Fibroblast of villous mesenchyme (primary cell): Measurements from ENCODE around the gene CEACAM6. TPM values are rescaled to one million over a fixed set of nuclear protein-coding genes. Genes with fewer than 3 reads are reported as not detected.

Experiments used
- DNase-seq: peaks from one replicate; pipeline ENCODE4 v3.0.0-alpha.2; 2010; ENCODE audit warnings: low read depth
- H3K4me3 ChIP-seq: 2 replicates; pipeline ENCODE4 v1.5.1; 2011; ENCODE audit warnings: low read depth, mild to moderate bottlenecking, low read length
- CTCF ChIP-seq: IDR thresholded peaks from 2 replicates; pipeline ENCODE4 v1.5.1; 2012; ENCODE audit warnings: low read depth, mild to moderate bottlenecking, low read length; ENCODE audit not compliant: insufficient read depth
- total RNA-seq: library from RNA; depleted of rRNA; stranded (reverse); fragments of >200 nt; gene quantifications from 2 replicates; pipeline ENCODE4 v1.2.3, GENCODE V29; 2012

CEACAM6 gene
- total RNA-seq, 1 donor: not detected

- TF ChIP-seq CTCF: no peak
- no peak for DNase-seq
- H3K4me3 ChIP-seq: no peak overlapping the region
Observed at GRCh38 chr19:41735071-41735600, 20.2 kb upstream of the CEACAM6 start.

GRCh38 chr19:41739361-41739760, 16.0 kb upstream of the CEACAM6 start:
- no peak for TF ChIP-seq CTCF
- DNase-seq: no peak
- no peak overlapping the region for H3K4me3 ChIP-seq

GRCh38 chr19:41740415-41741243, 14.7 kb upstream of the CEACAM6 start:
- no peak for TF ChIP-seq CTCF
- no peak for DNase-seq
- H3K4me3 ChIP-seq: no peak overlapping the region

GRCh38 chr19:41741244-41741554, 14.1 kb upstream of the CEACAM6 start:
- H3K4me3 ChIP-seq: no peak overlapping the region
- TF ChIP-seq CTCF: no peak
- no peak for DNase-seq

GRCh38 chr19:41744850-41745249, 10.5 kb upstream of the CEACAM6 start:
- DNase-seq: no peak
- TF ChIP-seq CTCF: no peak
- no peak overlapping the region for H3K4me3 ChIP-seq

GRCh38 chr19:41745756-41746155, 9.6 kb upstream of the CEACAM6 start:
- no peak for DNase-seq
- no peak overlapping the region for H3K4me3 ChIP-seq
- no peak for TF ChIP-seq CTCF
